SK-N-SH (cell line): ENCODE data around the gene RHOA.

Source experiments
- CHD2 ChIP-seq: fragments of 150-350 bp; IDR thresholded peaks from 2 replicates; pipeline ENCODE4 v1.6.1; 2018; ENCODE audit warnings: low read length; ENCODE audit not compliant: partially characterized antibody
- CTCF ChIP-seq: fragments of 200-600 bp; sonication (generic); IDR thresholded peaks from 2 replicates; pipeline ENCODE4 v1.6.1; 2017; ENCODE audit warnings: antibody characterized with exemption, mild to moderate bottlenecking, moderate library complexity
- EP300 ChIP-seq, 2 experiments: IDR thresholded peaks; 2 replicates each; pipeline versions ENCODE4 v1.4.0 to v1.6.1; 2012; ENCODE audit warnings: borderline replicate concordance in 1 of 2, low read depth in 1 of 2, low read length in 1 of 2
- POLR2AphosphoS5 ChIP-seq: IDR thresholded peaks from 2 replicates; pipeline ENCODE4 v1.6.1; 2012; ENCODE audit warnings: low read depth, low read length
- REST ChIP-seq: IDR thresholded peaks from 2 replicates; pipeline ENCODE4 v1.6.1; 2012; ENCODE audit warnings: mild to moderate bottlenecking, low read depth, low read length, moderate library complexity
- SMC3 ChIP-seq: IDR thresholded peaks from 2 replicates; pipeline ENCODE4 v1.6.1; 2012; ENCODE audit warnings: low read depth, low read length, improper control_type of control experiment
- TAF1 ChIP-seq: IDR thresholded peaks from 2 replicates; pipeline ENCODE4 v1.6.1; 2012; ENCODE audit warnings: low read depth, mild to moderate bottlenecking, low read length, moderate library complexity, borderline replicate concordance
- USF1 ChIP-seq: IDR thresholded peaks from 2 replicates; pipeline ENCODE4 v1.4.0; 2012; ENCODE audit warnings: low read depth, borderline replicate concordance
- YY1 ChIP-seq: IDR thresholded peaks from 2 replicates; pipeline ENCODE4 v1.4.0; 2012; ENCODE audit warnings: low read depth, mild to moderate bottlenecking
- ZBTB33 ChIP-seq: IDR thresholded peaks from 2 replicates; pipeline ENCODE4 v1.4.0; 2012; ENCODE audit warnings: low read depth, borderline replicate concordance

GRCh38 chr3:49403891-49404290, 7.9 kb downstream of the RHOA start:
- TF ChIP-seq YY1 (no peak), CTCF (no peak), ZBTB33 (no peak), CHD2 (no peak), REST (no peak), TAF1 (no peak), POLR2AphosphoS5 (no peak), USF1 (no peak), SMC3 (no peak), EP300 (IDR thresholded peaks at IDR 0.05; ENCODE audit: borderline replicate concordance in 1 of 2, low read depth in 1 of 2, low read length in 1 of 2) (no peak)
